ENCODE measurements around the gene BIRC7. TPM values are rescaled to one million over a fixed set of nuclear protein-coding genes. Genes with fewer than 3 reads are reported as not detected.

Gene BIRC7
- polyA plus RNA-seq, 1 donor (not counting 4 experiments of a cell fraction or from before 2014, with no cell fraction given) = not detected

GRCh38 chr20:63254606-63255384 is 19.1 kb downstream of the BIRC7 start:
- DNase-seq (ENCODE audit: low read depth, low spot score) (no peak), FAIRE-seq (no peak)
- Histone ChIP-seq H3K27me3 (ENCODE audit: control insufficient read depth, extremely low read depth, insufficient read depth, low read length) (peaks cover 37% of the 10 kb centered on the region), H4K20me1 (ENCODE audit: control insufficient read depth, extremely low read depth, insufficient read depth, low read length) (no peaks in the 10 kb centered on the region), H3K9ac (ENCODE audit: control insufficient read depth, extremely low read depth, insufficient read depth, low read length) (no peak overlapping the region), H2AFZ (ENCODE audit: control insufficient read depth, low read length) (no peak overlapping the region), H3K9me1 (ENCODE audit: control insufficient read depth, extremely low read depth, insufficient read depth, low read length) (no peaks in the 10 kb centered on the region), H3K27ac (ENCODE audit: control insufficient read depth, insufficient read depth, low read length) (no peak overlapping the region), H3K4me1 (ENCODE audit: control insufficient read depth, extremely low read depth, insufficient read depth, low read length) (peaks cover 17% of the 10 kb centered on the region), H3K79me2 (ENCODE audit: control insufficient read depth, insufficient read depth, low read length) (no peaks in the 10 kb centered on the region), H3K4me3 (ENCODE audit: control insufficient read depth in 2 of 3, extremely low read depth in 1 of 3, insufficient read depth in 2 of 3, low read depth in 1 of 3, low read length in 3 of 3) (no peak overlapping the region), H3K36me3 (ENCODE audit: control insufficient read depth in 2 of 2, extremely low read depth in 1 of 2, insufficient read depth in 2 of 2, low read length in 2 of 2) (no peaks in the 10 kb centered on the region), H3K4me2 (ENCODE audit: control insufficient read depth, extremely low read depth, insufficient read depth, low read depth, low read length) (no peak overlapping the region), H3K9me3 (ENCODE audit: control insufficient read depth, low read depth, low read length) (no peaks in the 10 kb centered on the region)
- TF ChIP-seq EZH2 (IDR thresholded peaks at IDR 0.05; ENCODE audit: low read length) (no peak), CTCF (optimal IDR thresholded peaks at IDR 0.05 in 1 of 3, IDR thresholded peaks at IDR 0.05 in 1 of 3, conservative IDR thresholded peaks at IDR 0.05 in 1 of 3; ENCODE audit: extremely low read depth in 1 of 3, insufficient read depth in 2 of 3, low read length in 3 of 3) (no peak)
- dilution Hi-C loops (cut with MboI; ENCODE audit: extremely low pct_ligation_motif_present, low sequenced_read_pairs) = no loop called here

- no peaks in the 10 kb centered on the region for H3K79me2 ChIP-seq (ENCODE audit: control insufficient read depth, insufficient read depth, low read length)
- H3K27me3 ChIP-seq (ENCODE audit: control insufficient read depth, extremely low read depth, insufficient read depth, low read length) = peaks cover 36% of the 10 kb centered on the region
- FAIRE-seq (peak; percentile 89), DNase-seq (ENCODE audit: low read depth, low spot score) (peak; percentile 75)
- H3K4me1 ChIP-seq (ENCODE audit: control insufficient read depth, extremely low read depth, insufficient read depth, low read length) = peaks cover 17% of the 10 kb centered on the region
- H3K4me3 ChIP-seq (ENCODE audit: control insufficient read depth in 2 of 3, extremely low read depth in 1 of 3, insufficient read depth in 2 of 3, low read depth in 1 of 3, low read length in 3 of 3) = peak overlapping the region in 2 of 3 experiments; percentile 12 to 18
- peak overlapping the region; percentile 59 for H2AFZ ChIP-seq (ENCODE audit: control insufficient read depth, low read length)
- H4K20me1 ChIP-seq (ENCODE audit: control insufficient read depth, extremely low read depth, insufficient read depth, low read length) = no peaks in the 10 kb centered on the region
- H3K9me3 ChIP-seq (ENCODE audit: control insufficient read depth, low read depth, low read length) = no peaks in the 10 kb centered on the region
- no peaks in the 10 kb centered on the region for H3K9me1 ChIP-seq (ENCODE audit: control insufficient read depth, extremely low read depth, insufficient read depth, low read length)
- no peaks in the 10 kb centered on the region for H3K36me3 ChIP-seq (ENCODE audit: control insufficient read depth in 2 of 2, extremely low read depth in 1 of 2, insufficient read depth in 2 of 2, low read length in 2 of 2)
- H3K4me2 ChIP-seq (ENCODE audit: control insufficient read depth, extremely low read depth, insufficient read depth, low read depth, low read length) = peak overlapping the region; percentile 72
- H3K9ac ChIP-seq (ENCODE audit: control insufficient read depth, extremely low read depth, insufficient read depth, low read length) = peak overlapping the region; percentile 18
- TF ChIP-seq CTCF (optimal IDR thresholded peaks at IDR 0.05 in 1 of 3, IDR thresholded peaks at IDR 0.05 in 1 of 3, conservative IDR thresholded peaks at IDR 0.05 in 1 of 3; ENCODE audit: extremely low read depth in 1 of 3, insufficient read depth in 2 of 3, low read length in 3 of 3) (no peak), EZH2 (IDR thresholded peaks at IDR 0.05; ENCODE audit: low read length) (no peak)
- dilution Hi-C loops (cut with MboI; ENCODE audit: extremely low pct_ligation_motif_present, low sequenced_read_pairs) = no loop called here
- H3K27ac ChIP-seq (ENCODE audit: control insufficient read depth, insufficient read depth, low read length) = no peak overlapping the region
Measured at GRCh38 chr20:63255931-63256704, 20.4 kb downstream of the BIRC7 start.
